Skin epidermis (tissue), 12 donors: ENCODE results near the gene LAMTOR1.
"Not testable (repeated sequence)": the region's sequence is repeated elsewhere in the genome, so short reads cannot be mapped to it uniquely, and the experiment has no call there.

Experiments used
- H3K27ac ChIP-seq, 21 experiments: fragments of 200-600 bp; sonication (generic) in 11 of 21; one replicate each; pipeline ENCODE4 v1.5.0; 2020; ENCODE audit warnings: mild to moderate bottlenecking in 3 of 21, inconsistent platforms in 2 of 21, moderate library complexity in 2 of 21
- H3K4me3 ChIP-seq, 7 experiments: fragments of 200-600 bp; sonication (generic) in 2 of 7; one replicate each; pipeline ENCODE4 v1.5.0; 2020; ENCODE audit warnings: inconsistent platforms in 2 of 7, mild to moderate bottlenecking in 2 of 7, moderate library complexity in 1 of 7

LAMTOR1 gene

DNA sequence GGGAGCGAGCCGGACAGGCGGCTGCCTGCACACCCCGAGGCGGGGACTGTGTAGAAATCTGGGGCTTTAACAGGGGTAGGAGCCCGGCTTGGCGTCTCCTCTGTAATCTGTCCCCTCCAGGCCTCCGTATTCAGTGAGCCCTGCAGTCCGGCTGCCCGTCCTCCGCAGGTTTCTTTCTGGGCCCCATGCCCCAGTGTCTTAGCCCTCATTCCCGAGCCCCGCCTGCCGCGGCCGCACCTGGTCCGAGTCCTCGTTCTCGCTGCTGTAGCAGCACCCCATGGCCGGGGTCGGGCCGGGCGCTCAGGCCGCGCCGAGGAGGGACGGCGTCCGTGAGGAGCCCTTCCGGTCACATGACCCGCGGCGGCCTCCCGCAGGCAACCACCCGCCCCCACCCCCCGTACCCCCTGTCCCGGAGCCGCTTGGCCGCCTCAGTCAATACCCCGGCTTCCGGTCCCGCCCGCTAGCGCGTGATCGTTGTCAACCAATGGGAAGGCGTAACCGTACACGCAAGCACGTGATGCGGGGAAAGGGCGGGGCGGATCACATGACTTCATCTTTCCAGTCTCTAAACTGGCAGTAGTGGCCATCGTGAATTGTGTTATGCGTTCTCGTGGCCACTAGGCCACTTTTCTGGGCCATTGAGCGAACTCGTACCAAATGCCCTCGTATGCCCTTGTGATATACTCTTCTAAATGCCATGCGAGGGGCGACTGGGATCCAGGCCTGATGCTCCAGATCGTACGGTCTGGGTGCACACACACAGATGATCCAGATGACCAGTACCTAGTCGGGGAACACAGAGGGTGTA is at the start of gene LAMTOR1:
Gene LAMTOR1, minus strand, starts transcription at position 352 of the 808 bp plus-strand sequence. Its CDS starts 73 bp downstream, at position 279.
- H3K4me3 ChIP-seq = peak within 1 kb of the TSS; percentile 52 to 89 (median 81)

DNA sequence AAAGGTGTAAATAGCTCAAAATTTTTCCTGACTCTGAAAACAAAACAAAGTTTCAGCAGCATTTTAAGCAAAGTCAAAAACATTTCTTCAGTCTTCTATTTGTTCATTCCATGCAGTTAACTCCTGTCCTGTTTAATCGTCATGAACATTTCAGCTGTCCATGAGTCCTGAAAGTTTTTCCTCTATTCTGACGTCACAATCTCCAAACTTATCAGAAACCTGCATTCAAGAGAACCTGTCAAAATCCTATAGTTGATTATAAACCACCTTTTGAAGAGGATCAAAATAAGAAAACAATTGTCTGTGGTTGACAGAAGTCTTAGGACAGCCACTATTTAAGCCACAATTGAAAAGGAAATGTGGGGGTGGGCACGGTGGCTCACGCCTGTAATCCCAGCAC is 47.8 kb upstream of the LAMTOR1 start:
- H3K27ac ChIP-seq = no peak overlapping the region
- H3K4me3 ChIP-seq = no peak overlapping the region

More for the DNA sequence above, at the start of gene LAMTOR1:
- peak within 1 kb of the TSS; percentile 87 to 100 (median 97) for H3K27ac ChIP-seq

DNA sequence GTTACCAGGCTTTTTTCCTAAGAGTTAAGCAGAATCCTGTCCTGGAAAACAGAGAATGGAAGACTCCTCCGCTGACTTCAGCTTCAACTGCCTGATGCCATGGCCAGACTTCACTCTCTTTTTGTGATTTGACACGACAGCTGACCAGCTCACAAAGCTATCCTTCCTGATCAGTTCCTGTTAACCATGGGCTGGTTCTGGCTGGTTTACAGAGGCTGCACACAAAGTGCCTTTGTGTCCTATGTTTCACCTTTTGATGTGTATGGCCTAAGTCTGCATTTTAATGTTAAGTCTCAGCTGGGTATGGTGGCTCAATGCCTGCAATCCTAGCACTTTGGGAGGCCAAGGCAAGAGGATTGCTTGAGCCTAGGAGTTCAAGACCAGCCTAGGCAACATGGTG is 43.5 kb upstream of the LAMTOR1 start:
- no peak overlapping the region for H3K27ac ChIP-seq
- no peak overlapping the region for H3K4me3 ChIP-seq

DNA sequence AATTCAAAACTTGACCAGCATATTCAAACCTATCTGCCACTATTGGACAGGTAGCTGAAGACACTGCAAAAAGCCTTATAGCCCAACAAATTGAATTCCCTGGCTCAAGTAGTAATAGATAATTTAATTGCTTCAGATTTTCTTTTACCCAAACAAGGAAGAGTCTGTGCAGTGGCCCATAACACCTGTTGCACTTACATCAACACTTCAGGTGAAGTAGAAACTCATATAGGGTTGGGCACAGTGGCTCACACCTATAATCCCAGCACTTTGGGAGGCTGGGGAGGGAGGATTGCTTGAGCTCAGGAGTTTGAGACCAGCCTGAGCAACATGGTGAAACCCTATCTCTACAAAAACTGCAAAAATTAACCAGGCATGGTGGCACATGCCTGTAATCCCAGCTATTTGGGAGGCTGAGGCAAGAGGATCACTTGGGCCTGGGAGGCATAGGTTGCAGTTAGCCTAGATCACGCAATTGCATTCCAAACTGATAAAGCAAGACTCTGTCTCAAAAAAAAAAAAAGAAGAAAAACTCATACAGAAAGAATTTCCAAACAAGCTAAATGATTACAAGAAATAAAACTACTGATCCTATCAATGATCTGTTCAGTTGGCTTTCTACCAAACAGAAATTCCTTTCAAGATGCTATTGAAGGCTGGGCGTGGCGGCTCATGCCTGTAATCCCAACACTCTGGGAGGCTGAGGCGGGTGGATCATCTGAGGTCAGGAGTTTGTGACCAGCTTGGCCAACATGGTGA is 41.9 kb upstream of the LAMTOR1 start:
- H3K27ac ChIP-seq = peak overlapping the region in 1 of 21 experiments; percentile 14
- H3K4me3 ChIP-seq = no peak overlapping the region

DNA sequence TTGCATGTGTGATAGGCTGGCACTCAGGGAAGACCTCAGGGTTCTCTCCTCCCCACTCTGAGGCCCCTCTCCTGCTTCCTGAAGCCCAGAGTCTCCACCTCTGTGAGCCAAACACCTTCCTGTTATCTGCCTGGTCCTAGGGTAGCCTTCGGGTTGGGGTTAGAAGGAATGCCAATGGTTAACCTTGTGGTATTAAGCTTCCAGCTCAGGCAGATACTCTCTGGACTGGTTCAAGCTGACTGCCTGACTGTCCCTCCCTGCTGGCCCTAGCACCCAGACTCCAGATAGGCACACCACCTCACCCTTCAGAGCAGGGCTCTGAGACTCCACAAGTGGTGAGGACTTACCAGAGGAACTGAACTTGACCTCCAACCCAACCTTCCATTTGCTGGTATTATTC is 39.4 kb upstream of the LAMTOR1 start:
- H3K27ac ChIP-seq, H3K4me3 ChIP-seq: not testable (repeated sequence)

DNA sequence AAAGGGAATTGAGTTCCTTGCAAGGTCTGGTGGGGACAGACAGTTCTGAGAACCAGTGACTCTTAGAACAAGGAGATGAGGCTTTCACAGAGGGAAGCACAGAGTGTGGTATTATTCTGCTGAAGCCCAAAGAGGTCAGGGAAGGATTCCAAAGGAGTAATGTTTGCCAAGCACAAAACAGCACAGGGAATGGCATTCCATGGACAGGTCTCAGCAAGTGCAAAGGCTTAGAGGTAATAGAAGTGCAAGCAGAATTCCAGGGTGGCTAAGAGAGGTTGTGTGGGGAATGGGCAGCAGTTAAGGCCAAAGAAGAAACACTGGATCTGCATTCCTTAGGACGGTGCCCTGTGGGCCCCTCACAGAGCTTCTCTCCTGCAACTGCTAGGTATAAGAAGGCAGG is 39.0 kb upstream of the LAMTOR1 start:
- peak overlapping the region in 3 of 21 experiments; percentile 17 to 74 (median 70) for H3K27ac ChIP-seq
- H3K4me3 ChIP-seq = not testable (repeated sequence)

DNA sequence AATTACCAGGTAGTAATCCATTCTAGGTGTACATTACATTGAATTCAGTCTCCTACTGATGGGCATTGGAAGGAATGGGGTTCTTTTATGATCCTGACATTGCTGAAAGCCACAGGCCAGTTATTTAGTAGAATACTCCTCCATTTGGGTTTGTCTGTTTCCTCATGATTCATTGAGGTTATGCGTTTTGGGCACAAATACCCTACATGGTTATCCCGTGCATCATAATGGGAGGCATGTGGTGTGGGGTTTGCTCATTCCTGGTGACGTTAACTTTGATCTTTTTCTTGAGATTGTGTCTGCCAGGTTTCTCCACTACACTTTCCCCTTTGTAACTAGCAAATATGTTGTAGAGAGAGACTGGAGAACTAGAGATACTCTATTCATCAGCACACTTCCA is 38.0 kb upstream of the LAMTOR1 start:
- peak overlapping the region in 5 of 21 experiments; percentile 10 to 74 (median 70) for H3K27ac ChIP-seq

DNA sequence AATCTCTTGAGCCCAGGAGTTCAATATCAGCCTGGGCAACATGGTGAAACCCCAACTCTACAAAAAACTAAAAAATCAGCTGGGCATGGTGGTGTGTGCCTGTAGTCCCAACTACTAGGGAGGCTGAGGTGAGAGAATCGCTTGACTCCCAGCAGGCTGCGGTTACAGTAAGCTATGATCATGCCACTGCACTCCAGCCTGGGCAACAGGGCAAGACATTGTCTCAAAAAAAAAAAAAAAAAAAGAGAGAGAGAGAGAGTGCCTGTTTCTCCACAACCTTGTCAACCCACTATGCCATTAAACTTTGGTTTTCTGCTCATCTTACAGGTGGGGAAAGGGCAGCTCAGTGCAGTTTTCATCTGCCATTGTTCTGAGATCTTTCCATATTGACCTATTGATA is 37.6 kb upstream of the LAMTOR1 start:
- Histone ChIP-seq H3K27ac (peak overlapping the region in 4 of 21 experiments; percentile 10 to 70 (median 27)), H3K4me3 (no peak overlapping the region)

More for the DNA sequence above, 38.0 kb upstream of the LAMTOR1 start:
- no peak overlapping the region for H3K4me3 ChIP-seq

DNA sequence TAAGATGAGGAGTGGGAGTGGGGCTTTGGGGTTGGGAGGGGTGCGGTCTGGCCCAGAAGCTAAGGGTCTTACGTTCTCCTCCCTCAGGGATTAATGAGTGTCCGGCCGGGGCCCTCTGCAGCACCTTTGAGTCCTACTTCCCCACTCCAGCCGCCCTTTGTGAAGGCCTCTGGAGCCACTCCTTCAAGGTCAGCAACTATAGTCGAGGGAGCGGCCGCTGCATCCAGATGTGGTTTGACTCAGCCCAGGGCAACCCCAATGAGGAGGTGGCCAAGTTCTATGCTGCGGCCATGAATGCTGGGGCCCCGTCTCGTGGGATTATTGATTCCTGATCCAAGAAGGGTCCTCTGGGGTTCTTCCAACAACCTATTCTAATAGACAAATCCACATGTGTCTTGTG is 36.4 kb upstream of the LAMTOR1 start:
- no peak overlapping the region for H3K4me3 ChIP-seq
- H3K27ac ChIP-seq = no peak overlapping the region

DNA sequence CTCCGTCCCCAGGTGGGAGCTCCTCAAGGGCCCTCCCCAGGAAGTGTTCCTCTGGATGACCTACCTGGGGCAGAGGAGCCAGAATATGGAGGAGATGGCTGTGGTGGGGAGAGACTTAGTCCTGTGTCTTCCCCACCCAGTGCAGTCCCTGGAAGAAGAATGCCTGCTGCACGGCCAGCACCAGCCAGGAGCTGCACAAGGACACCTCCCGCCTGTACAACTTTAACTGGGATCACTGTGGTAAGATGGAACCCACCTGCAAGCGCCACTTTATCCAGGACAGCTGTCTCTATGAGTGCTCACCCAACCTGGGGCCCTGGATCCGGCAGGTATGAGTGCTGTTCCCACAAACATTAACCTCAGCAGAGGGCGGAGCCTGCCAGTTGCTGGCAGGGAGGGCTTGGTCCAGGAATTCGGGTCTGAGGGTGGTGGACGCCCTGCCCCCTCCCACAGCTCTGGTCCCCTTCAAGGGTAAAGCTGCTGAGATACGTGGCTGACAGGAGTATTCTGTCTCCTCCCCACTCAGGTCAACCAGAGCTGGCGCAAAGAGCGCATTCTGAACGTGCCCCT is 35.8 kb upstream of the LAMTOR1 start:
- no peak overlapping the region for H3K4me3 ChIP-seq
- H3K27ac ChIP-seq = no peak overlapping the region

DNA sequence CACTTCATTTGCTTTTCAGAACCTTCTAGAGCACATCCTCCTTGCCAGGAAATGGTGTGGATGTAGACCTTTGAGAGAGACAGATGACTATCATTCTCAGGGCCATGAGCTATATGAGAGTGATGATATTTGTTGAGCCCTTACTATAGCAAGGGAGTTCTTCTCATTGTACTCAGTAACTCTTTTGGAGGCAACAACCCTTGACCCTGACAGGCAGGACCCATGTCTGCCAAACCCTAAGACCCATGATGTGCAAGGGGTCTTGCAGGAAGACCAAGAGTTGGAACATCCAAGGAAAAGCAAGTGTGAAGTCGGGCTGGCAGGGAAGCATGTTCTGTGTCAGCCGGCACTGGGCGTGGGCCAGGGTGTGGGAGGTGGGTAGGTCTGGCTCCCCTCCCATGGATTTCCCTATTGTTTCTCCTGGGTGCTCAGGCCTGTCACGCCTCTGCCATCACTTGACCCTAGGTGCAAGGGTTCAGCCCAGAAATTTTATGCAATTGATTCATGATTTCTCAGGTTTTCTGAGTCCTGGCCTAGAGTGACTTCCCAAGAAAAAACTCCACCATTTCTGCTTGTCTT is 33.7 kb upstream of the LAMTOR1 start:
- Histone ChIP-seq H3K4me3 (no peak overlapping the region), H3K27ac (no peak overlapping the region)

DNA sequence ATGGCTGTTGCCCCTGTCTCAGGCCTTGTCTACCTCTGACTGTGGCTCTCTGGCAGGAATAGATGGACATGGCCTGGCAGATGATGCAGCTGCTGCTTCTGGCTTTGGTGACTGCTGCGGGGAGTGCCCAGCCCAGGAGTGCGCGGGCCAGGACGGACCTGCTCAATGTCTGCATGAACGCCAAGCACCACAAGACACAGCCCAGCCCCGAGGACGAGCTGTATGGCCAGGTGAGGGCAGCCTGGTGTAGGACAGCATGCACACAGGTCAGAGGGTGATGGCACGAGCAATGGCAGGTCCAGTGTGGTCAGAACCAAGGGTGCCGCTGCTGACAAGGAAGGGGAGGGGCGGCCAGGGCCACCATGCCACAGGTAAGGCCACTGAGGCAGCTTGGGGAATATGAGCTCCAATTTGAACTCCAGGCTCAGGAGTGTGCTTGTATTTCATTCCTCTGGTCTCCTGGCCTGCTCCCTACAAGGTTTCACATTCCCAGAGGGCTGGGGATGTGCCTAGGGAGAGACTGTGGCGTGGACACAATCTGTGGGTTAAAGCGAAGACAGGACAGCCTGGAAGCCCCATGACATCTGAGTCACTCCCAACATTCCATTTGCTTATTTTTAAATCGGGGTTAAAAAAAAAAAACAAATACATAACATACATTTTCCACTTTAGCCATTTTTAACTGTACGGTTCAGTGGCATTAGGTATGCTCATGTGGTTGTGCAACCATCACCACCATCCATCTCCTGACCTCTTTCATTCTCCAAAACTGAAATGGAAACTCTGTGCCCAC is 33.0 kb upstream of the LAMTOR1 start:
- no peak overlapping the region for H3K4me3 ChIP-seq
- peak overlapping the region in 1 of 21 experiments; percentile 31 for H3K27ac ChIP-seq

DNA sequence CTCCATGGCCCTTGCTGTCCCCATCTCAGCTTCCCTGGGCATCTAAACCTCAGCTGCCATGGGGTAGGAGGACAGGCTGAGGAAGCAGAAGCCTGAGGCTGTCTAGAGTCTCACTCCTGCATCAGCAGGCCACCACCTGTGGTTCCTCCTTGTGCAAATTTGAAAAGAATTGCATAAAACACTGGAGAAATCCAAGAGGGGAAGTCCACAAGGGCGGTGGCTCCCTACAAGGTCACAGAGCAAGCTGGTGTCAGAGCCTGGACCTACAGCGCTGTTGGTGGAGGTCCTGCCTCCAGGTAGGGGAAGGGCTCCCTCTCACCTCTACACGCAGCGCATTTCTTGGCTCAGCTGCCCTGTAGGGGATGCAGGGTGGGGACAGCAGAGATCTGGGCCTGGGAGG is 32.4 kb upstream of the LAMTOR1 start, which contains the start of gene FOLR3:
Gene FOLR3, plus strand, starts transcription at position 253 of the 400 bp plus-strand sequence. CDS start 228 bp downstream, outside the sequence.
- H3K4me3 ChIP-seq = not testable (repeated sequence)
- peak within 1 kb of the TSS in 1 of 21 experiments; percentile 31 for H3K27ac ChIP-seq

DNA sequence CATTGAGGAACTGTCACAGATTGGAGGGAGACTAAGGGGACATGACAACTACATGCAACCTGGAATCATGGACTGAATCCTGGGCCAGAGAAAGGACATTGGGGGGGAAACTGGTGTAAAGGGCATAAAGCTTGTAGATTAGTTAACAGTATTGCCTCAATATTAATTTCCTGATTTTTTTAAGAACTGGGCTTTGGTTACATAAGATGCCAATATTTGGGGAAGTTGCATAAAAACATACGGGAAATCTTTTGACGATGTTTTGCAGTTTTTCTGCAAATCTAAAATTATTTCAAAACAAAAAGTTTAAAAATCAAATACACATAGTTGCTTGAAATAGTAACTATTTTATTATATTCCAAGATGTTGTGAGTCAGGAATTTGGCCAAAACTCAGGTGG is 29.5 kb upstream of the LAMTOR1 start:
- Histone ChIP-seq H3K27ac (peak overlapping the region in 2 of 21 experiments; percentile 26 to 59), H3K4me3 (no peak overlapping the region)

DNA sequence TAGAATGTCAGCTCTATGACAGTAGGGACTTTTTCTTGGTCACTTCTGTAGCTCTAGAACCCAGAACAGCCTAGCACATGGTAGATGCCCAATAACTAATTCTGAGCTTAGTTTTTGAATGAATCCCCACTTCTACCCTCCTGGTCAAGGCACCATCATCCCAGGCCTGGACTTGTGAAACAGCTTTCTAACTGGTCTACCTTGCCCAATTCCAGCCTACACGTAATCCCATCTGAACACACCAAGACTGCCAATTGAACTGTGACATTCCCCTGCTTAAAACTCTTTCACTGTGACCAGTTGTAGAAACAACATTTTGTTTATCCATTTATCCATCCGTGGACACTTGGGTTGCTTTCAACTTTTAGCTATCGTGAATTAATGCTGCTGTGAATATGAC is 26.3 kb upstream of the LAMTOR1 start:
- H3K4me3 ChIP-seq = no peak overlapping the region
- no peak overlapping the region for H3K27ac ChIP-seq

DNA sequence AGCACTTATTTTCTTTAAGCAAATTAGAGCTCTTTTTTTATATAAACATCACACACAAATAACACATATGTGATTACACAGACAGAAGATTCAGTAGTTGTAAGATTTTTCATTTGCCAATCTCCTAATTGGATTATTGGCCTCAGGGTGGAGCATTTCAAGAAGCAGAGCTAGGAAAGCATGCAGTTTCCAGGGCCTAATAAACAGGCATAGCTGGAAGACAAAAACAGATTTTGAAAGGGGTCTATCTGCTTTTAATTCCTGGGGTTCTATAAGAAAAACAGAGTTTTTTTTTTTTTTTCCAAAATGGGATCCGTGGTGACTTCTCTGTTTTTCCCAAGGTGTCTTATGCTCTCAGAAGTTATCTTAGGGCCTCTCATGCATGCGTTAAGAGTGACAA is 24.8 kb upstream of the LAMTOR1 start:
- H3K27ac ChIP-seq = no peak overlapping the region
- no peak overlapping the region for H3K4me3 ChIP-seq

DNA sequence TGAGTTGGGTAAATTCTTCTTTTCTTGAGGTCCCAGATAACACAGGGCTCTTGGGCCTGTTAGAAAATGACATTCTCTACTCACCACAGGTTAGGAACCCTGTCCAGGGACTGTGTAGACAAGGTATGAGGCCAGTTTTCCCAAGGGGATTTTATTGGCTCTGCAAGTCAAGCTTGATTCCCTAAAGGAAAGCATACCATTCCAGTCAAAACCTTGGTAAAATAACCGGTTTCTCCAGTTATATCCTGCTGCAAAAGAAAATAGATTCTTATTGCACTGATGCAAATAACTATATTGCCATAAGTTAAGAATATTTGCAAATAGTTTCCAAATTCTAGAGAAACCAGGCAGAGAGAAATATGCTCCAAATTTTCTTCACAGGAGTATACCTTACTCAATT is 22.9 kb upstream of the LAMTOR1 start:
- H3K4me3 ChIP-seq = no peak overlapping the region
- H3K27ac ChIP-seq = no peak overlapping the region

DNA sequence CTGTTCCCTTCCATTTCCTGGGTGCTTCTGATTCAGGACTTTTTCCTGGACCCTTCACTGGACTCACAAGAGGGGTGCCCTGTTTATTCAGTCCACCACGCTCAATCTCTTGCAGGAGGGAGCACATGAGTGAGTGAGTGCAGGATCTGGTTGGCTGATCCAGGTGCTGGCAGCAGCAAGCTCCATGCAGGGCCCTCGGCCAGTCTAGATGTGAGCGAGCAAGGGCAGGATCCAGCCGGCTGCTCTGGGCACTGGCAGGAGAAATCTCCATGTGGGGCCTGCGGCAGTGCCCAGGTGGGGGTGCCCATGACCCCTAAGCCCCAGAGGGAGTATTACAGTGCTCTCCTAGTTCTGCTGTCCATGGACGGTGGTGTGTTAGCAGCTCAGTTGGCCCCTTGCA is 20.9 kb upstream of the LAMTOR1 start:
- no peak overlapping the region for H3K4me3 ChIP-seq
- no peak overlapping the region for H3K27ac ChIP-seq

DNA sequence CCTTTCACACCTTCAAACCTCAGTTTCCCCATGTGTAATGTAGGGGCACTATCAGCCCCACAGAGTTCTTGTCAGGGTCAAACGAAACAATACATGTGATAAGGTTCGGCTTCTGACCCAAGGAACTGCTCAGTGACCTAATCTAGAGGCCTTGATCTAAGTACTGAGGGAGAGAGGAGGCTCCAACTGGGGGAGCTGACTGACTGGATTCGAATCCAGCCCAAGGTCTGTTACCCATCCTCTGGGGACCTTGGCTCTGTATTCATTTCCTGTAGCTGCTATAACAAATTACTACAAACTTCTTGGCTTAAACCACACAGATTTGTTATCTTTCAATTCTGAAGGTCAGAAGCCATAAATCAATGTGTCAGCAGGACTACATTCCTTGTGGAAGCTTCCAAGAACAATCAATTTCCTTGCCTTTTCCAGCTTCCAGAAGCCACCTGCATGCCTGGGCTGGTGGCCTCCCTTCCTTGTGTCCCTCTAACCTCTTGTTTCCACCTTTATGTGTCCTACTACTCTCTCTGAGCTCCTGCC is 20.1 kb upstream of the LAMTOR1 start:
- Histone ChIP-seq H3K4me3 (no peak overlapping the region), H3K27ac (no peak overlapping the region)
